H1 (cell line): Measurements from ENCODE around the gene SMYD3. TPM values are rescaled to one million over a fixed set of nuclear protein-coding genes. Genes with fewer than 3 reads are reported as not detected.
"Not testable (repeated sequence)": the region's sequence is repeated elsewhere in the genome, so short reads cannot be mapped to it uniquely, and the experiment has no call there.

Experiments used
- CTCF ChIA-PET: fragments of 300-600 bp; sonication (Branson Sonifier 250); formaldehyde crosslinking; loops from one replicate; lab custom pipeline; 2021; ENCODE audit not compliant: partially characterized antibody; lab: Charles Lee
- POLR2A ChIA-PET: fragments of 300-600 bp; sonication (Branson Sonifier 250); formaldehyde crosslinking; loops from one replicate; lab custom pipeline; 2021; ENCODE audit warnings: inconsistent platforms; ENCODE audit not compliant: partially characterized antibody; lab: Charles Lee
- DNase-seq, 2 experiments: peaks; one replicate each; pipeline versions ENCODE4 v3.0.0 to v3.0.0-alpha.2; 2010 to 2022; ENCODE audit warnings: low spot score in 2 of 2, low read depth in 1 of 2, mixed read lengths in 1 of 2
- FAIRE-seq: peaks from 2 replicates; lab custom pipeline; 2011; peaks lifted over from hg19 to GRCh38; lab: Jason Lieb, UNC
- H2AFZ ChIP-seq: 2 replicates; pipeline ENCODE4 v1.8.1; 2012; ENCODE audit warnings: low read length, inconsistent platforms
- H2AK5ac ChIP-seq: 2 replicates; pipeline ENCODE4 v1.6.1; 2013; ENCODE audit warnings: low read depth, low read length
- H2BK120ac ChIP-seq: replicated peaks from 2 replicates; pipeline ENCODE3; 2013; ENCODE audit warnings: low read depth, low read length, inconsistent platforms
- H2BK12ac ChIP-seq: 2 replicates; pipeline ENCODE4 v1.6.1; 2013; ENCODE audit warnings: low read depth, low read length
- H2BK15ac ChIP-seq: 2 replicates; pipeline ENCODE4 v1.6.1; 2013; ENCODE audit warnings: low read length
- H2BK20ac ChIP-seq: 2 replicates; pipeline ENCODE4 v1.6.1; 2013; ENCODE audit warnings: low read length
- H2BK5ac ChIP-seq: 2 replicates; pipeline ENCODE4 v1.6.1; 2013; ENCODE audit warnings: low read depth, low read length
- H3K14ac ChIP-seq: 2 replicates; pipeline ENCODE4 v1.6.1; 2013; ENCODE audit warnings: inconsistent platforms; ENCODE audit not compliant: insufficient read length
- H3K18ac ChIP-seq: 2 replicates; pipeline ENCODE4 v1.6.1; 2013; ENCODE audit warnings: low read length; ENCODE audit errors: extremely low read depth
- H3K23ac ChIP-seq: 2 replicates; pipeline ENCODE4 v1.6.1; 2013; ENCODE audit warnings: inconsistent platforms; ENCODE audit not compliant: insufficient read length
- H3K23me2 ChIP-seq: 2 replicates; pipeline ENCODE4 v1.6.1; 2013; ENCODE audit warnings: low read depth, low read length
- H3K27ac ChIP-seq: 2 replicates; pipeline ENCODE4 v1.6.1; 2011; ENCODE audit warnings: low read depth, low read length, inconsistent platforms
- H3K27me3 ChIP-seq, 4 experiments: replicated peaks in 1 of 4; 1 replicate in 1 of 4; 2 replicates in 3 of 4; pipeline versions ENCODE4 v1.6.1 to v1.8.1; 2011 to 2013; ENCODE audit warnings: low read length in 3 of 4, mild to moderate bottlenecking in 3 of 4, inconsistent platforms in 2 of 4, mixed read lengths in 2 of 4, moderate library complexity in 1 of 4; ENCODE audit not compliant: control insufficient read depth in 3 of 4, insufficient read depth in 3 of 4; ENCODE audit errors: extremely low read depth in 1 of 4
- H3K36me3 ChIP-seq, 4 experiments: 2 replicates each; pipeline versions ENCODE4 v1.6.1 to v1.8.1; 2011 to 2013; ENCODE audit warnings: mild to moderate bottlenecking in 4 of 4, low read length in 3 of 4, moderate library complexity in 2 of 4, control low read depth in 1 of 4, inconsistent platforms in 1 of 4; ENCODE audit not compliant: insufficient read depth in 4 of 4, control insufficient read depth in 2 of 4
- H3K4ac ChIP-seq: replicated peaks from 2 replicates; pipeline ENCODE3; 2013; ENCODE audit warnings: low read length, low read depth, mixed read lengths, inconsistent platforms; ENCODE audit not compliant: insufficient read length
- H3K4me1 ChIP-seq, 4 experiments: replicated peaks in 1 of 4; 1 replicate in 1 of 4; 2 replicates in 3 of 4; pipeline versions ENCODE4 v1.6.1 to v1.8.1; 2011 to 2013; ENCODE audit warnings: low read length in 3 of 4, inconsistent platforms in 2 of 4, mixed read lengths in 1 of 4; ENCODE audit not compliant: insufficient read depth in 4 of 4, control insufficient read depth in 3 of 4
- H3K4me2 ChIP-seq, 2 experiments: 2 replicates each; pipeline versions ENCODE4 v1.6.1 to v1.8.1; 2011 to 2013; ENCODE audit warnings: low read depth in 2 of 2, low read length in 2 of 2, control low read depth in 1 of 2, inconsistent platforms in 1 of 2, mild to moderate bottlenecking in 1 of 2; ENCODE audit not compliant: insufficient read depth in 1 of 2
- H3K4me3 ChIP-seq, 4 experiments: fragments of 200-600, 300-600 bp in 1 of 4; sonication (generic), shearing (Covaris generic), sonication (Bioruptor Twin) in 1 of 4; 2 replicates each; pipeline versions ENCODE4 v1.5.1 to v1.8.1; 2011 to 2016; ENCODE audit warnings: low read length in 4 of 4, low read depth in 3 of 4, control low read depth in 2 of 4, inconsistent platforms in 2 of 4, mild to moderate bottlenecking in 2 of 4, mixed read lengths in 1 of 4, moderate library complexity in 1 of 4; ENCODE audit not compliant: insufficient read depth in 2 of 4; ENCODE audit errors: extremely low read depth in 1 of 4
- H3K56ac ChIP-seq: replicated peaks from 2 replicates; pipeline ENCODE3; 2013; ENCODE audit warnings: low read depth, mild to moderate bottlenecking, mixed read lengths, low read length, inconsistent platforms; ENCODE audit not compliant: insufficient read length
- H3K79me1 ChIP-seq: 2 replicates; pipeline ENCODE4 v1.6.1; 2013; ENCODE audit warnings: low read depth, low read length, control low read depth
- H3K79me2 ChIP-seq, 2 experiments: 2 replicates each; pipeline versions ENCODE4 v1.6.1 to v1.8.1; 2012 to 2013; ENCODE audit warnings: low read length in 2 of 2, mild to moderate bottlenecking in 2 of 2, inconsistent platforms in 1 of 2; ENCODE audit not compliant: insufficient read depth in 2 of 2, control insufficient read depth in 1 of 2
- H3K9ac ChIP-seq, 4 experiments: replicated peaks in 1 of 4; 1 replicate in 1 of 4; 2 replicates in 3 of 4; pipeline versions ENCODE4 v1.6.1 to v1.8.1; 2011 to 2013; ENCODE audit warnings: low read depth in 3 of 4, low read length in 3 of 4, control low read depth in 2 of 4, mild to moderate bottlenecking in 2 of 4, moderate library complexity in 2 of 4, inconsistent platforms in 1 of 4; ENCODE audit errors: extremely low read depth in 1 of 4
- H3K9me3 ChIP-seq, 2 experiments: 2 replicates each; pipeline versions ENCODE4 v1.6.1 to v1.8.1; 2012 to 2013; ENCODE audit warnings: mild to moderate bottlenecking in 2 of 2, moderate library complexity in 2 of 2, control low read depth in 1 of 2, inconsistent platforms in 1 of 2, low read depth in 1 of 2, low read length in 1 of 2, mixed read lengths in 1 of 2; ENCODE audit not compliant: insufficient read depth in 2 of 2
- H4K20me1 ChIP-seq, 2 experiments: replicated peaks in 1 of 2; 2 replicates each; pipeline versions ENCODE3 to v1.8.1; 2011 to 2013; ENCODE audit warnings: inconsistent platforms in 2 of 2, low read length in 2 of 2, mild to moderate bottlenecking in 1 of 2; ENCODE audit not compliant: insufficient read depth in 2 of 2, control insufficient read depth in 1 of 2
- H4K5ac ChIP-seq: 2 replicates; pipeline ENCODE4 v1.6.1; 2013; ENCODE audit warnings: low read length, low read depth, mixed read lengths, inconsistent platforms; ENCODE audit not compliant: insufficient read length
- H4K8ac ChIP-seq: 2 replicates; pipeline ENCODE4 v1.8.0; 2013; ENCODE audit warnings: mild to moderate bottlenecking, moderate library complexity, low read length, inconsistent platforms; ENCODE audit not compliant: insufficient read depth; ENCODE audit errors: extremely low read depth
- H4K91ac ChIP-seq: replicated peaks from 2 replicates; pipeline ENCODE3; 2013; ENCODE audit warnings: low read length, mixed read lengths, inconsistent platforms; ENCODE audit not compliant: insufficient read length
- WGBS, 2 experiments: shearing (Covaris generic) in 1 of 2; methylation state at CpG; one replicate each; pipeline versions ENCODE4 v1.1.6 to v1.1.7; 2013 to 2015; ENCODE audit warnings: low lambda C conversion rate in 2 of 2, mixed read lengths in 2 of 2, inconsistent platforms in 1 of 2, low coverage in 1 of 2, missing lambda C conversion rate in 1 of 2; ENCODE audit not compliant: insufficient replicate concordance in 2 of 2, insufficient coverage in 1 of 2, insufficient read length in 1 of 2; ENCODE audit errors: extremely low coverage in 1 of 2, missing lambda C conversion rate in 1 of 2; 5-methylcytosine and 5-hydroxymethylcytosine counted together
- polyA plus RNA-seq, 7 experiments: library from polyadenylated mRNA; depleted of rRNA in 3 of 7; stranded (reverse) in 5 of 7; unstranded in 2 of 7; fragments of >200 nt in 5 of 7; fragments of 200-250 nt in 2 of 7; gene quantifications; 1 replicate in 5 of 7; 2 replicates in 1 of 7; 4 replicates in 1 of 7; pipeline versions ENCODE4 v1.2.1 to v1.2.3, GENCODE V29; 2011 to 2013; ENCODE audit warnings: missing spikeins in 2 of 7, mixed read lengths in 2 of 7
- total RNA-seq: library from RNA; stranded (reverse); fragmentation: NEBNext Ultra II Directional; extraction: Animal tissue kit (Norgen Biotek cat#: 25700); gene quantifications from 2 replicates; pipeline ENCODE4 v1.2.1, GENCODE V29; 2021

SMYD3 gene
- total and polyA plus RNA-seq, 2 of the 8 experiments (the other 6 are each of a cell fraction or from before 2014, with no cell fraction given): 17.3 to 25.4 TPM

DNA sequence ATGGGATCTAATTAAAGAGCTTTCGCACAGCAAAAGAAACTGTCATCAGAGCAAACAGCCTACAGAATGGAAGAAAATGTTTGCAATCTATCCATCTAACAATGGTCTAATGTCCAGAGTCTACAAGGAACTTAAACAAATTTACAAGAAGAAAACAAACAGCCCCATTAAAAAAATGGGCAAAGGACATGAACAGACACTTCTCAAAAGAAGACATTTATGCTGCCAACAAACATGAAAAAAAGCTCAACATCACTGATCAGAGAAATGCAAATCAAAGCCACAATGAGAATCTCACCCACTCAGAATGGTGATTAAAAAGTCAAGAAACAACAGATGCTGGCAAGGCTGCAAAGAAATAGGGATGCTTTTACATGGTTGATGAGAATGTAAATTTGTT, 561.9 kb downstream of the SMYD3 start:
- POLR2A ChIA-PET, H4K20me1 ChIP-seq, H3K36me3 ChIP-seq, H3K4me2 ChIP-seq, H2BK15ac ChIP-seq, H3K27me3 ChIP-seq, H3K18ac ChIP-seq, H2AK5ac ChIP-seq, H2BK5ac ChIP-seq, DNase-seq, H3K4me1 ChIP-seq, H3K79me2 ChIP-seq, H2BK120ac ChIP-seq, H3K79me1 ChIP-seq, H4K5ac ChIP-seq, H3K23me2 ChIP-seq, H3K4me3 ChIP-seq, H2BK12ac ChIP-seq, H4K91ac ChIP-seq, H2AFZ ChIP-seq, H3K4ac ChIP-seq, H2BK20ac ChIP-seq, H3K23ac ChIP-seq, H3K14ac ChIP-seq, FAIRE-seq, H4K8ac ChIP-seq, H3K56ac ChIP-seq, H3K9me3 ChIP-seq, H3K9ac ChIP-seq, H3K27ac ChIP-seq: not testable (repeated sequence)
- 96% methylated on average over 1 of the region's 1 CpG; no CpG with 5 or more reads in 1 of the 2 experiments for WGBS, 2 experiments
- CTCF ChIA-PET: interaction anchor here (0.6 kb wide), 1 partner anchor 9 kb away, joined by 3 read pairs; no protein-coding TSS in a partner anchor
